Upper lobe of right lung (tissue), 1 donor: Measurements from ENCODE around the gene FMOD. TPM values are rescaled to one million over a fixed set of nuclear protein-coding genes. Genes with fewer than 3 reads are reported as not detected.

Experiments used
- ATAC-seq: fragments of 200-7000 bp; cut with Tn5 transposase; one replicate; pipeline ENCODE4 v1.9.1; 2020; ENCODE audit warnings: mild to moderate bottlenecking, moderate library complexity
- DNase-seq: peaks from one replicate; pipeline ENCODE4 v3.0.0-alpha.2; 2020
- H3K27ac ChIP-seq: fragments of 200-600 bp; one replicate; pipeline ENCODE4 v1.8.0; 2022
- H3K27me3 ChIP-seq: fragments of 200-600 bp; one replicate; pipeline ENCODE4 v1.8.0; 2022; ENCODE audit warnings: mild to moderate bottlenecking
- H3K36me3 ChIP-seq: fragments of 200-600 bp; one replicate; pipeline ENCODE4 v1.8.0; 2022
- H3K4me1 ChIP-seq: fragments of 200-600 bp; one replicate; pipeline ENCODE4 v1.8.0; 2022
- H3K4me3 ChIP-seq: fragments of 200-600 bp; one replicate; pipeline ENCODE4 v1.8.0; 2022; ENCODE audit warnings: mild to moderate bottlenecking
- H3K9me3 ChIP-seq: fragments of 200-600 bp; one replicate; pipeline ENCODE4 v1.8.0; 2022
- intact Hi-C: fragments of 100-400 bp; cut with DNase I; formaldehyde crosslinking; loops from one replicate; pipeline ENCODE4 v1.11.0; 2022
- total RNA-seq: library from RNA; stranded (reverse); fragmentation: NEBNext Ultra II Directional; extraction: Animal tissue kit (Norgen Biotek cat#: 25700); gene quantifications from one replicate; pipeline ENCODE4 v1.2.1, GENCODE V29; 2021
- TF ChIP-seq, protein P1 (sequence below): fragments of 200-600 bp; IDR thresholded peaks from one replicate; pipeline ENCODE4 v1.8.0; 2022; ENCODE audit warnings: antibody characterized with exemption
- donor health status: DM: no; HTN: yes; CAD: no; lungs with severe emphysema.

The FMOD gene
- total RNA-seq, 1 donor from 2014 or later: 45.1 TPM

DNA sequence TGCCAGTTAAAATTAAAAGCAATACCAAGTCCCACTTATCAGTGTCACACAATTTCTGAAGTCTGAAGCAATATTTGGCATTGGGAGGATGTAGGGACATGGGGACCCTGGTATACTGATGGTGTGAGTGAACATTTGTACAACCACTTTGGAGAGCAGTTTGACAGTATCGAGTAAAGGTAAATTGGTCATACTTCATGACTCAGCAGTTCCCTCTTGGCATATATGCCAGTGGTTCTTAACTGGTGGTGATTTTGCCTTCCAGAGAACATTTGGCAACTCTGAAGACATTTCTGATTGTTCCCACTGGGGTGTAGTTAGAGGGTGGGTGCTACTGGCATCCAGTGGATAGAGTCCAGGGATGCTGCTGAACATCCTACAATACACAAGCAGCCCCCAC lies 19.7 kb downstream of the FMOD start:
- H3K27ac ChIP-seq: no peak overlapping the region
- H3K9me3 ChIP-seq: no peaks in the 10 kb centered on the region
- H3K36me3 ChIP-seq: no peaks in the 10 kb centered on the region
- no peaks in the 10 kb centered on the region for H3K27me3 ChIP-seq
- ATAC-seq: no peak
- TF ChIP-seq, protein P1, sequence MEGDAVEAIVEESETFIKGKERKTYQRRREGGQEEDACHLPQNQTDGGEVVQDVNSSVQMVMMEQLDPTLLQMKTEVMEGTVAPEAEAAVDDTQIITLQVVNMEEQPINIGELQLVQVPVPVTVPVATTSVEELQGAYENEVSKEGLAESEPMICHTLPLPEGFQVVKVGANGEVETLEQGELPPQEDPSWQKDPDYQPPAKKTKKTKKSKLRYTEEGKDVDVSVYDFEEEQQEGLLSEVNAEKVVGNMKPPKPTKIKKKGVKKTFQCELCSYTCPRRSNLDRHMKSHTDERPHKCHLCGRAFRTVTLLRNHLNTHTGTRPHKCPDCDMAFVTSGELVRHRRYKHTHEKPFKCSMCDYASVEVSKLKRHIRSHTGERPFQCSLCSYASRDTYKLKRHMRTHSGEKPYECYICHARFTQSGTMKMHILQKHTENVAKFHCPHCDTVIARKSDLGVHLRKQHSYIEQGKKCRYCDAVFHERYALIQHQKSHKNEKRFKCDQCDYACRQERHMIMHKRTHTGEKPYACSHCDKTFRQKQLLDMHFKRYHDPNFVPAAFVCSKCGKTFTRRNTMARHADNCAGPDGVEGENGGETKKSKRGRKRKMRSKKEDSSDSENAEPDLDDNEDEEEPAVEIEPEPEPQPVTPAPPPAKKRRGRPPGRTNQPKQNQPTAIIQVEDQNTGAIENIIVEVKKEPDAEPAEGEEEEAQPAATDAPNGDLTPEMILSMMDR: no peak
- H3K4me1 ChIP-seq: peaks cover 19% of the 10 kb centered on the region
- intact Hi-C loops: no loop called here
- no peak overlapping the region for H3K4me3 ChIP-seq
- no peak for DNase-seq

DNA sequence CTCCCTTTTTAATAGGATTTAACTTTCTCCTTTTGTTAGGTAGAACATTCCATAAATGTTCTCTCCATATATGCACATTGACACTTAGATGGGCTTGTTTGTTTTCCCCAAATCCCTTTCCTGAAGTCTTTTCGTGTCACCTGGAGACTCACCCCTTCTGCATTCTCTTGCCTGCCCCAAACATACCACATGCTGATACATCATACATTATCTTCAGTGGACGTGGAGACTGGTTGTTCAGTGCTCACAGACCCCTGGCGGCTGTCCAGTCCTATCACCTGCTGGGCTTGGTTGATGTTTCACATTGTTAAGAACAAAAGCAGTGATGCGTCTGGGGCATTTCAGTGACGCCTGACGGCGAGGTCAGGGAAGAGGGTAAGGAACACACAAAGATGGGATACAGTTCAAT lies 22.2 kb downstream of the FMOD start:
- H3K4me3 ChIP-seq: no peak overlapping the region
- ATAC-seq (no peak), DNase-seq (peak; percentile 67)
- H3K9me3 ChIP-seq: no peaks in the 10 kb centered on the region
- intact Hi-C loops: no loop called here
- no peaks in the 10 kb centered on the region for H3K27me3 ChIP-seq
- TF ChIP-seq, protein P1: no peak
- peak overlapping the region; percentile 92 for H3K27ac ChIP-seq
- no peaks in the 10 kb centered on the region for H3K36me3 ChIP-seq
- peaks cover 34% of the 10 kb centered on the region for H3K4me1 ChIP-seq

DNA sequence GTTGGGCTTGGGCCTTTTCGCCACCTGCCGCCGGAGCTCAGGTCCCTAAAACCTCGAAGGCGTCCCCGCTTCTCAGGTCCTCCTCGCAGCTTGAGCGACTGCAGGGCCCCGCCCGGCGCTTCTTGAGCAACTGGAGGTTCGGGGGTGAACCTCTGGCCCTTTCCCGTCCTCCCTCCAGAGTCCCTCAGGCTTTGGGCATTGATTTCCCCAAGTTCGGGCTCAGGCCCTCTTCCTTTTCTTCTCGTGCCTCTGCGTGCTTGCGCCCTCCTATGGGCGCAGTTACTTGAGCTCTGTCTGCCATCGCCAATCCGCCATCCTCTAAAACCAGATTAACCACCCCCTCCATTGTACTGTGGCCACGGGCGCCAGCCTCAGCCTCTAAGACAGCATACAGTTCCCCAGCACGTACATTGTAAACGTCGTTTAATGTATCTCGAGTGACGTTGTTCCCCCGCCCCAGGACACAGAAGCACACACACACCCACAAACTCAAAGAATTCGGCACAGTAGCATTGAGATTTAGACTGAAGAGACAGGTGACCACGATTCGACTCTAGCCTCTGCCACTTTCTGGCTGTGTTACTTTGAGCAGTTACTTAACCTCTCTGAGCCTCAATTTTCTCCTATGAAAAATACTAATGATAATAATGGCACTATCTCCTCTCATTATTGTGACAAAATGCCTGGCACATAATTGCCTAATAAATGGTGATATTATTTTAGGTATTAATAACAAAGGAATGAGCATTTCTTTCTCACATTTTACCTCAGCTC lies 23.1 kb downstream of the FMOD start:
- intact Hi-C loops: no loop called here
- Histone ChIP-seq H3K27ac (peak overlapping the region; percentile 92), H3K36me3 (no peaks in the 10 kb centered on the region), H3K4me1 (peaks cover 43% of the 10 kb centered on the region), H3K27me3 (no peaks in the 10 kb centered on the region), H3K9me3 (no peaks in the 10 kb centered on the region), H3K4me3 (peak overlapping the region; percentile 60)
- ATAC-seq (no peak), DNase-seq (no peak)
- TF ChIP-seq, protein P1: peak; percentile 46

DNA sequence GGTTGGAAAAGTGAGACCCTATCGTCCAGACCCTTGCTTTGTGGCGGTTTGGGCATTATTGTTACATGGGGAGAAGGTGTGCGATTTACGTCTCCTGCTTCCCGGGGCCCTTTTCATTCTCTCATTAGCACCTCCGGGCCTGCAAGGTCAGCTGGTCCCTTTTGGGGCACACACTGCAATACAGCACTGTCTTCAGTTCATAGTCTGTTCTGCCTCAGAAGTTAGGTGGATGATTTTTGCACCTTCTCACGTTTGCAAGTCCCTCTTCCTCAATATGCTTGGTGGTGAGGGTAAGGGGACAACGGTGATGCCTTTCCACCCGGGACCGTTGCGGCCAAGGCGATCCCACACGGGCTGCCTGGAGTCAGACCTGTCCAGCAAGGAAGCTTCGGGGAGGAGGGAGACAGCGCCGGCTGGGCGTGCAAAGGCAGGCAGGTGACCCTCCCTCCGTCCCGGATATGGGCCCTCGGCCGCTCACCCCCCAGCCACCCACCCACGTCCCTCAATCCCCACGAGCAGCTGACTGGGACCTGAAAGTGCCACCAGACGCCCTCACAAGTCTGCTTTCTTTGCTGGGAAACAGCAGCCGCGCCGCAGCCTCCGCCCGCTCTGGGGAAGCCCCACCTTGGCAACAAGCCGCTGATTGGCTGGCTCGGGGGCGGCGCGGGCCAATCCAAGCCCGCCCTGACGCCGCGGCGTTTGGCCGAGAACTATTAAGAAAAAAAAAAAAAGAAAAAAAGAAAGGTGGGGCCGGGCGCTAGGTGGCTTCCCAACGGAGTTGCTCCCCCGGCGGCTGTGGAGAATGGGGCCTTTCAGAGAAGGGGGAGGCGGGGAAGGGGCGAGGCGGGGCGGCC lies 23.9 kb downstream of the FMOD start:
- H3K27me3 ChIP-seq: no peaks in the 10 kb centered on the region
- TF ChIP-seq, protein P1: no peak
- H3K27ac ChIP-seq: peak overlapping the region; percentile 92
- peak overlapping the region; percentile 60 for H3K4me3 ChIP-seq
- intact Hi-C loops: no loop called here
- no peaks in the 10 kb centered on the region for H3K36me3 ChIP-seq
- peak; percentile 89 for ATAC-seq
- H3K4me1 ChIP-seq: peaks cover 51% of the 10 kb centered on the region
- H3K9me3 ChIP-seq: no peaks in the 10 kb centered on the region
- DNase-seq: peak; percentile 98

DNA sequence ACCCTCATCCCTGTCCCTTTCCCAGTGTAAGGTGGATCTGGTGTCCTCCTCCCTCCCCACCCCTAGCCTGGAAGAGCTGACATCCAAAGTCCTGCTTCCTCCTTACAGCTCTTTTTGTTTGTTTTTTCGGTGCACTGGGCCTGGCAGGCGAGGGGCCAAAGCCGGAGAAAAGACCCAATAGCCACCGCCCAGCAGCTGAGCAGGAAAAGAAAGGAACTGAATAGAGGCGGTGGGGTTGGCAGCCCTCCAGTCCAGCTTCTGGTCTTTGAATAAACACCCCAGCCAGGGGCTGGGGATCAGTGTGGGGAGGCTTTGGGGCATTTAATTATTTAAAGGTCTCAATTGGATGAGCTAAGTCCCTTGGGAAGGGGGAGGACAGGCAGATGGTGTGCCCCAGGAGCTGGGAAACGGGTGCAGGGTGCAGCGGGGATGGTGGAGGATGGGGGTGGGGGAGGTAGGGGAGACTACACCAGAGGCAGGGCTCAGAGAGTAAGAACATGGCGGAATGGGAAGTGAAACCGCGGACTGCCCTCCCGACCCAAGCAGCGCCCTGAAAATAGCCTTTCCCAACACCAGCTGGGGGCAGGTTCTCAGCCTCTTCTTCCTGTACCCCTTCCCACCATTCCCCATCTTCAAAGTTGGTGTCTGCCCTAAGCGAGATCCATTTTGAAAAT lies 25.4 kb downstream of the FMOD start:
- Histone ChIP-seq H3K27me3 (no peaks in the 10 kb centered on the region), H3K4me1 (peaks cover 66% of the 10 kb centered on the region), H3K27ac (peak overlapping the region; percentile 92), H3K36me3 (no peaks in the 10 kb centered on the region), H3K4me3 (no peak overlapping the region), H3K9me3 (no peaks in the 10 kb centered on the region)
- intact Hi-C loops: no loop called here
- peak; percentile 1 for ATAC-seq
- DNase-seq: no peak
- TF ChIP-seq, protein P1: no peak
